ENCODE results near the gene CHGA.

CHGA gene, protein sequence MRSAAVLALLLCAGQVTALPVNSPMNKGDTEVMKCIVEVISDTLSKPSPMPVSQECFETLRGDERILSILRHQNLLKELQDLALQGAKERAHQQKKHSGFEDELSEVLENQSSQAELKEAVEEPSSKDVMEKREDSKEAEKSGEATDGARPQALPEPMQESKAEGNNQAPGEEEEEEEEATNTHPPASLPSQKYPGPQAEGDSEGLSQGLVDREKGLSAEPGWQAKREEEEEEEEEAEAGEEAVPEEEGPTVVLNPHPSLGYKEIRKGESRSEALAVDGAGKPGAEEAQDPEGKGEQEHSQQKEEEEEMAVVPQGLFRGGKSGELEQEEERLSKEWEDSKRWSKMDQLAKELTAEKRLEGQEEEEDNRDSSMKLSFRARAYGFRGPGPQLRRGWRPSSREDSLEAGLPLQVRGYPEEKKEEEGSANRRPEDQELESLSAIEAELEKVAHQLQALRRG

DNA sequence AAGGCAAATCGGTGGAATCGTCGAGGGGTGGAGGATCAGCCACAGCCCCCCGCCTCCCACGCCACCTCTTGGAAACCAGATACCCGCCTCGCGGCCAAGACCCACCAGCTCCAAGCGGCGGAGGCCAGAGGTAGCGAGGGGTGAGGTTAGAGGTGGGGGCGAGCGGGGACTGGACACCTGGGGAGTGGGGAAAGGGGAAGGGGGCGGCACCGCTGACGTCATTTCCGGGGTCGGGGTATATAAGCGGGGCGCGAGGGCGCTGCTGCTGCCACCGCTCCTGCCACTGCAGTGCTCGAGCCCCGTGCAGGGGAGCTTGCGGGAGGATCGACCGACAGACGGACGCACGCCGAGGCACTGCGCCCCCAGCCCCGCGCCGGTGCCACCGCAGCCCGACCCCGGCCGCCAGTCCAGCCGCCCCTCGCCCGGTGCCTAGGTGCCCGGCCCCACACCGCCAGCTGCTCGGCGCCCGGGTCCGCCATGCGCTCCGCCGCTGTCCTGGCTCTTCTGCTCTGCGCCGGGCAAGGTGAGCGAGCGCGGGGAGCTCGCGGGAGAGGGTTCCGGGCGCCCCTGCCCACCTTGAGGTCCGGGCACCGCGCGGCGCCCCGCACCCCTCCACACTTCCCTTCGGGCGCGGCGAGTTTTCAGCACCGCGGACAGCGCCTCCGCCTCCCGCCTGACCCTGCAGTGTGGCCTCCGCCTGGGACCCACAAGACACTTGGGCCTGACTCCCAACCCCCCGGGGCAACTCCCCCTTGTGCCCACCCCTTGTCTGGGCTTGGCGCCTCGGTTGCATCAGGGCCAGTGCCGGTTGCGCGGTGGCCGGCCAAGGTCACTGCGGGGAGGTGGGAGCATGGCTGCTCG is at the start of gene CHGA:
Gene CHGA, plus strand, starts transcription at position 268 of the 861 bp plus-strand sequence. Its CDS starts 210 bp downstream, at position 478.
- DNase-seq (ENCODE audit: low read depth): no peak
- H3K4me3 ChIP-seq (ENCODE audit: low read depth, low read length): no peak within 1 kb of the TSS

- DNase-seq (ENCODE audit: low read depth): no peak
- no peak overlapping the region for H3K4me3 ChIP-seq (ENCODE audit: low read depth, low read length)
These were observed 47.8 kb upstream of the CHGA start for GRCh38 chr14:92874962-92875661.

- H3K4me3 ChIP-seq (ENCODE audit: low read depth, low read length): no peak overlapping the region
- no peak for DNase-seq (ENCODE audit: low read depth)
These were observed 45.1 kb upstream of the CHGA start for GRCh38 chr14:92877757-92878431.

GRCh38 chr14:92880351-92880750 is 42.6 kb upstream of the CHGA start:
- DNase-seq (ENCODE audit: low read depth): no peak
- H3K4me3 ChIP-seq (ENCODE audit: low read depth, low read length): no peak overlapping the region

DNA sequence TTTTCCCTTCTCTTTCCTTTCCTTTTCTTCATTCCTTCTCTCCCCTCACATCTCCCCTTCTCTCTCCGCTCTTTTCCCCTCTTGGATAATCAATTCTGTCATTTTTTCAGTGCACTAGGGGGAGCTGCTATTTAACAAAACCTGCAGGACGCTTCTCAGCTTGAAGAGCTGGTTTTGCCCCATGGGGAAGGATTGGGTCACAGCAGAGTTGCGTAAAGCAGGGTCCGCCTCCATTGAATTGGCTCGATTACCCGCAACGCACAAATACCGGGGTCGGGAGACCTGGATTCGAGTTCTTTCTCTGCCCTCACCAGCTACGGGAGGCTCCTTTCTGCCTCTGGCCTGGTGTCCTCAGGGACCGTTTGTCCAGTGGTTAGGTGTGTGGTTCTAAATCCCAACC is 42.1 kb upstream of the CHGA start:
- peak; percentile 6 for DNase-seq (ENCODE audit: low read depth)
- H3K4me3 ChIP-seq (ENCODE audit: low read depth, low read length): no peak overlapping the region

- DNase-seq (ENCODE audit: low read depth): no peak
- H3K4me3 ChIP-seq (ENCODE audit: low read depth, low read length): no peak overlapping the region
These were observed 39.9 kb upstream of the CHGA start for GRCh38 chr14:92883066-92883465.

DNA sequence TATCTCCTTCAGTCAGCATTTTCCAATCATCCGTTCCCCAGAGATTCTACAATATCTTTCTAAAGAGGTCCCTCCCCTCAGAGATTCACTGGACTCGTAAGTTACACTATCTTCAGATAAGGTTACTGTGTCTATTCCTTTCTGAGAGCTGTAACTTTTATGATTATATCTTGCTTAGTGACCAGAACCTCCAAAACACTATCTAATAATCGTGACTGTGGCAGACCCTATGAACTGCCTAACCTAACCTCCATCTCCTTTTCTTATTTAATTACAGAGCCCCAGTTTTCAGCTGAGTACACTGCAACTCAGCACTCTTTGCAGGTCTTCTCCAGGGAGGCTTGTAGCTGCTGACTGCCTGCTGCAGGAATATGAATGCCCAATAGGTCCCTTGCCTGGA is 38.5 kb upstream of the CHGA start:
- DNase-seq (ENCODE audit: low read depth): no peak
- H3K4me3 ChIP-seq (ENCODE audit: low read depth, low read length): no peak overlapping the region

DNA sequence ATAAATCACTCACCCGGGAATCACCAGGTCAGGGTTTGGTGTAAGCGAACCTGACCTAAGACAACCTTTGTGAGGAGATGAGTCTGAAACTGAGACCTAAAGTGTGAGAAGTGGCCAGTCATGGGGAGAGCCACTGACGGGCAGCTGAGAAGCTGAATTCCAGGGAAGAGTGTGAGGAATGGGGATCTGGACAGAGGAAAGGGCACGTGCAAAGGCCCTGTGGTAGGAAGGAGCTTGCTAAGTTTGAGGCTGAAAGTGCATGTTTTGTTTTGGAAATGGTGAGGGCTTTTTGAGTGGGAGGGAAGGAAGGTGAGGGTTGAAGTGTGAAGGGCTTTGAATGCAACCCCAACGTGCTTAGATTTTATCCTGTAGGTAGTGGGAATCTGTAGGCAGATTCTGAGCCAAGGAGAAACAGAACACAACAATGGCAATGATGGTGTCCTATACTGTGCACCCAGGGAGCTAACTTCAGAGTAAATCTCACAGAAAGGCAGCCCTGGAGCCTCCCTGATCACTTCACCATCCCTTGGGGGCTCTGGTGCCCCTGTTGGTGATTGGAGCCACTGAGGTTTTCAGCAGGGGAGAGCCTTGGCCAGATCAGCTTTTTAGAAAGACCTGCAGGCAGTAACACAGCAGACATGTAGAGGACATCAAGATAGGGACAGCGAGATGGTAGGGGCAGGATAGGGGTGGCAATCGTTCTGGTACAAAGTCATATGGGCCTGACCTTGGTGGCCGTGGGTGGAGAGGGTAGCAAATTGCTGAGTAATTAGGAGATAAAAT is 37.5 kb upstream of the CHGA start:
- no peak for DNase-seq (ENCODE audit: low read depth)
- H3K4me3 ChIP-seq (ENCODE audit: low read depth, low read length): no peak overlapping the region

- DNase-seq (ENCODE audit: low read depth): no peak
- H3K4me3 ChIP-seq (ENCODE audit: low read depth, low read length): no peak overlapping the region
These were observed 36.6 kb upstream of the CHGA start for GRCh38 chr14:92886337-92886736.

GRCh38 chr14:92887157-92887556 is 35.8 kb upstream of the CHGA start:
- no peak overlapping the region for H3K4me3 ChIP-seq (ENCODE audit: low read depth, low read length)
- DNase-seq (ENCODE audit: low read depth): no peak

DNA sequence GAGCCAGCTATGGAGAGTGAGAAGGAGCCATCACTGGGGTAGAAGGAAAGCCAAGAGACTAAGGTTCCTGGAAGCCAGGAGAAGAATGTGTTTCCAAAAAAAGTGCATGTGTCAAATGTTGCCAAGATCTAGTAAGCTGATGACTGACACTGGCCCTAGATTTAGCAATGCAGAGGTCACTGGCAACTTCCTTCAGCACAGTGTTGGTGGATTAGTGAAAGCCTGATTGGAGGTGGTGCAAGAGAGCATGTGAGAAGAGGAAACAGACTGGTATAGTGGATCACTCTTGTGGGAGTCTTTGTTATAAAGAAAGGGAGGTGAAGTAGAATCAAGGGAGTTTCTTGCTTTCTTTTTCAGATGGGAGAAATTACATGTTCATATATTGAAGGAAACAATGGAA is 34.1 kb upstream of the CHGA start:
- no peak for DNase-seq (ENCODE audit: low read depth)
- no peak overlapping the region for H3K4me3 ChIP-seq (ENCODE audit: low read depth, low read length)

- DNase-seq (ENCODE audit: low read depth): no peak
- no peak overlapping the region for H3K4me3 ChIP-seq (ENCODE audit: low read depth, low read length)
These were observed 31.9 kb upstream of the CHGA start for GRCh38 chr14:92890830-92891588.

GRCh38 chr14:92892589-92892988 is 30.4 kb upstream of the CHGA start:
- no peak for DNase-seq (ENCODE audit: low read depth)

GRCh38 chr14:92895352-92895878 is 27.5 kb upstream of the CHGA start:
- DNase-seq (ENCODE audit: low read depth): no peak
- H3K4me3 ChIP-seq (ENCODE audit: low read depth, low read length): no peak overlapping the region

More at GRCh38 chr14:92892589-92892988, 30.4 kb upstream of the CHGA start:
- H3K4me3 ChIP-seq (ENCODE audit: low read depth, low read length): no peak overlapping the region

DNA sequence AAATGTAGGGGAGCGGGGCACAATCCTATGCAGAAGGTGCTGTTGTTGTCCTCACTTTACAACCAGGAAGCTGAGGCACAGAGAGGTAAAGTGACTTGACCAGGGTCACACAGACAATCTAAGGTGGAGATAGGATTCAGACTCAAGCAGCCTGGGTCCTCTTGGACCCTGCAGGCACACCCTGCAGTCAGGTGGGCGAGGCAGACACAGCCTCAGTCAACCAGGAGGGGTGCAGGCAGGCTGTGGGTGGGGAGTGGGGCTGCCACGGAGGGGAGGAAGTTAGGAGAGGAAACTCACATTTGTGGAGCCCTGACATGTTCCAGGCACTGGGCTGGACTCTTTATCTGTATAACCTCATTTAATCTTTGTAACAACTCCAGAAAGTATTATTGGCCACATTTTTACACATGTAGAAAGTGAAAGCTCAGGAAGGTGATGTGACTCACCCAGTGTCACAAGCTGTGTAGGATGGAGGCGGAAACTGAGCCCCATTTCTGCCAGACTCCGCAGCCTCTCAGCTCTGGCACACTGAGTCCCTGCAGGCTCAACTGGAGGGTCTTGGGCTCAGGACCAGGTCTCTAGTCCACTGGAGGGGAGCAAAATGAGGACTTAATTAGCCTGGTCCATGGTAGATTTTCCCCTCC is 24.9 kb upstream of the CHGA start:
- no peak for DNase-seq (ENCODE audit: low read depth)
- no peak overlapping the region for H3K4me3 ChIP-seq (ENCODE audit: low read depth, low read length)

- H3K4me3 ChIP-seq (ENCODE audit: low read depth, low read length): no peak overlapping the region
- no peak for DNase-seq (ENCODE audit: low read depth)
These were observed 24.3 kb upstream of the CHGA start for GRCh38 chr14:92898566-92899131.

GRCh38 chr14:92900660-92901059 is 22.3 kb upstream of the CHGA start:
- DNase-seq (ENCODE audit: low read depth): no peak

More at GRCh38 chr14:92900660-92901059, 22.3 kb upstream of the CHGA start:
- no peak overlapping the region for H3K4me3 ChIP-seq (ENCODE audit: low read depth, low read length)
